K562 (cell line): ENCODE data around the gene SHISA5. TPM values are rescaled to one million over a fixed set of nuclear protein-coding genes. Genes with fewer than 3 reads are reported as not detected.

Source experiments
- ATAC-seq: fragments of 200-7000 bp; cut with Tn5 transposase; 3 replicates; pipeline ENCODE4 v1.9.1; 2020; ENCODE audit warnings: moderate library complexity
- BruUV-seq: library from RNA; stranded (reverse); fragments of 400-500 nt; replicated peaks from 2 replicates; lab custom pipeline; 2021; lab: Mats Ljungman, UMichigan
- CTCF ChIA-PET: fragments of 300-600 bp; formaldehyde crosslinking; extraction: SDS; loops from one replicate; lab custom pipeline; 2021; ENCODE audit warnings: low intra/inter-chr PET ratio; lab: Yijun Ruan, JAX
- POLR2A ChIA-PET: fragments of 300-600, 350-650 bp; sonication (Branson Sonifier 250); formaldehyde crosslinking; extraction: SDS; loops from one replicate; lab custom pipeline; 2021; ENCODE audit warnings: antibody characterized with exemption, inconsistent platforms; lab: Yijun Ruan, JAX
- DNase-seq, 4 experiments: peaks; one replicate each; pipeline versions ENCODE4 v3.0.0 to v3.0.0-alpha.2; 2011 to 2018; ENCODE audit warnings: low spot score in 3 of 4, mixed read lengths in 3 of 4; ENCODE audit errors: extremely low read depth in 1 of 4
- FAIRE-seq: peaks from 2 replicates; lab custom pipeline; 2011; peaks lifted over from hg19 to GRCh38; lab: Jason Lieb, UNC
- H2AFZ ChIP-seq: 2 replicates; pipeline ENCODE4 v1.6.0; 2011; ENCODE audit warnings: low read depth, low read length, control low read depth, inconsistent platforms
- H3K27ac ChIP-seq: fragments of 200-600 bp; 3 replicates; pipeline ENCODE4 v1.8.0; 2011; ENCODE audit warnings: low read depth, mild to moderate bottlenecking, control low read depth, inconsistent platforms, low read length, moderate library complexity, mixed read lengths; ENCODE audit errors: extremely low read depth
- H3K27me3 ChIP-seq, 2 experiments: fragments of 300-600 bp in 1 of 2; 2 replicates in 1 of 2; 3 replicates in 1 of 2; pipeline versions ENCODE4 v1.6.0 to v1.8.0; 2011; ENCODE audit warnings: inconsistent platforms in 2 of 2, low read length in 2 of 2, mild to moderate bottlenecking in 1 of 2, mixed read lengths in 1 of 2, moderate library complexity in 1 of 2; ENCODE audit not compliant: control insufficient read depth in 2 of 2, insufficient read depth in 2 of 2
- H3K36me3 ChIP-seq: fragments of 300-600 bp; 3 replicates; pipeline ENCODE4 v1.8.0; 2011; ENCODE audit warnings: mild to moderate bottlenecking, low read length, inconsistent platforms; ENCODE audit not compliant: control insufficient read depth, insufficient read depth
- H3K4me1 ChIP-seq, 2 experiments: fragments of 200-600 bp in 1 of 2; replicated peaks in 1 of 2; 2 replicates in 1 of 2; 3 replicates in 1 of 2; pipeline versions ENCODE4 v1.5.1 to v1.8.0; 2011; ENCODE audit warnings: inconsistent platforms in 2 of 2, low read length in 2 of 2, mild to moderate bottlenecking in 1 of 2, mixed read lengths in 1 of 2, moderate library complexity in 1 of 2; ENCODE audit not compliant: control insufficient read depth in 2 of 2, insufficient read depth in 2 of 2
- H3K4me2 ChIP-seq: 2 replicates; pipeline ENCODE4 v1.6.1; 2011; ENCODE audit warnings: low read length, control low read depth, inconsistent platforms, mixed read lengths; ENCODE audit not compliant: insufficient read depth
- H3K4me3 ChIP-seq: fragments of 200-600 bp; sonication (generic), shearing (Covaris generic); 2 replicates; pipeline ENCODE4 v1.5.1; 2016; ENCODE audit warnings: control low read depth, inconsistent platforms
- H3K79me2 ChIP-seq: fragments of 200-600 bp; 3 replicates; pipeline ENCODE4 v1.8.0; 2011; ENCODE audit warnings: low read length, inconsistent platforms; ENCODE audit not compliant: control insufficient read depth, insufficient read depth
- H3K9ac ChIP-seq, 2 experiments: 2 replicates each; pipeline versions ENCODE4 v1.6.0 to v1.6.1; 2011; ENCODE audit warnings: low read depth in 2 of 2, low read length in 2 of 2, control low read depth in 1 of 2, inconsistent platforms in 1 of 2, mild to moderate bottlenecking in 1 of 2, mixed read lengths in 1 of 2; ENCODE audit not compliant: insufficient read depth in 1 of 2
- H3K9me1 ChIP-seq: one replicate; pipeline ENCODE4 v1.6.0; 2011; ENCODE audit warnings: inconsistent platforms, mild to moderate bottlenecking, low read length, moderate library complexity; ENCODE audit not compliant: control insufficient read depth, insufficient read depth
- H3K9me3 ChIP-seq: replicated peaks from 2 replicates; pipeline ENCODE4 v1.5.1; 2011; ENCODE audit warnings: low read depth, low read length, inconsistent platforms; ENCODE audit not compliant: control insufficient read depth, insufficient read depth
- H4K20me1 ChIP-seq: replicated peaks from 2 replicates; pipeline ENCODE4 v1.6.1; 2011; ENCODE audit warnings: low read length, inconsistent platforms, mixed read lengths; ENCODE audit not compliant: control insufficient read depth, insufficient read depth
- MAFK ChIP-seq: IDR thresholded peaks from 2 replicates; pipeline ENCODE4 v1.6.1; 2011; ENCODE audit warnings: low read length, improper control_type of control experiment
- NELFE ChIP-seq: IDR thresholded peaks from 2 replicates; pipeline ENCODE4 v1.6.1; 2011; ENCODE audit warnings: mild to moderate bottlenecking; ENCODE audit not compliant: insufficient read depth, insufficient read length
- NONO ChIP-seq, 2 experiments: fragments of 200-400 bp in 1 of 2; fragments of 450-650 bp in 1 of 2; formaldehyde crosslinking in 1 of 2; IDR thresholded peaks; 2 replicates each; pipeline ENCODE4 v1.6.1; 2017; ENCODE audit warnings: low read depth in 2 of 2, mild to moderate bottlenecking in 2 of 2, moderate library complexity in 2 of 2, low read length in 1 of 2
- SNIP1 ChIP-seq: fragments of 450-650 bp; IDR thresholded peaks from 2 replicates; pipeline ENCODE4 v1.7.1; 2017; ENCODE audit warnings: low read depth, mild to moderate bottlenecking
- ZBTB8A ChIP-seq: fragments of 450-650 bp; IDR thresholded peaks from 2 replicates; pipeline ENCODE4 v1.6.1; 2018; ENCODE audit warnings: mild to moderate bottlenecking, moderate library complexity; ENCODE audit not compliant: partially characterized antibody
- ZC3H11A ChIP-seq: IDR thresholded peaks from 2 replicates; pipeline ENCODE4 v1.6.1; 2012; ENCODE audit warnings: low read depth, low read length, improper control_type of control experiment
- ZFX ChIP-seq: sonication (generic); formaldehyde crosslinking; IDR thresholded peaks from 2 replicates; pipeline ENCODE4 v1.8.0; 2022; ENCODE audit warnings: mild to moderate bottlenecking, missing genetic modification reagents, moderate library complexity
- ZNF146 ChIP-seq: IDR thresholded peaks from one replicate; pipeline ENCODE4 v1.6.1; 2018; ENCODE audit warnings: missing compliant biosample characterization; ENCODE audit not compliant: unreplicated experiment
- ZNF165 ChIP-seq: fragments of 250-450 bp; sonication (Bioruptor Pico); IDR thresholded peaks from 2 replicates; pipeline ENCODE4 v1.4.0; 2020; ENCODE audit warnings: borderline replicate concordance
- ZNF224 ChIP-seq: sonication (generic); formaldehyde crosslinking; IDR thresholded peaks from 2 replicates; pipeline ENCODE4 v1.8.0; 2022; ENCODE audit warnings: mild to moderate bottlenecking, missing genetic modification reagents
- ZNF263 ChIP-seq: sonication (generic); formaldehyde crosslinking; IDR thresholded peaks from 2 replicates; pipeline ENCODE4 v1.8.0; 2022; ENCODE audit warnings: mild to moderate bottlenecking, missing genetic modification reagents, borderline replicate concordance
- ZNF316 ChIP-seq: fragments of 450-650 bp; IDR thresholded peaks from 2 replicates; pipeline ENCODE4 v1.6.1; 2016
- ZNF551 ChIP-seq: fragments of 250-450 bp; sonication (Bioruptor Pico); IDR thresholded peaks from 2 replicates; pipeline ENCODE4 v1.5.0; 2021; ENCODE audit warnings: mild to moderate bottlenecking, moderate library complexity
- WGBS: fragments of 100-300 bp; shearing (Covaris generic); methylation state at CpG from one replicate; pipeline ENCODE4 v1.1.6; 2016; ENCODE audit warnings: low coverage, mixed read lengths; ENCODE audit not compliant: insufficient coverage; ENCODE audit errors: missing lambda C conversion rate; 5-methylcytosine and 5-hydroxymethylcytosine counted together
- in situ Hi-C: fragments of 300-500 bp; cut with MboI; formaldehyde crosslinking; loops from 4 replicates; pipeline ENCODE4 v1.15.0; 2018; ENCODE audit warnings: inconsistent platforms, mixed read lengths
- intact Hi-C: fragments of 100-400 bp; cut with micrococcal nuclease; formaldehyde crosslinking; loops from 2 replicates; pipeline ENCODE4 v1.14.2; 2022
- polyA plus RNA-seq, 8 experiments: library from polyadenylated mRNA; depleted of rRNA in 4 of 8; stranded (reverse) in 5 of 8; unstranded in 3 of 8; fragments of >200 nt; fragmentation: Nextera tagmentation in 2 of 8; fragmentation: Illumina TruSeq in 1 of 8; extraction: Ambion mirVana in 2 of 8; extraction: Trizol in 1 of 8; gene quantifications; 2 replicates each; pipeline versions ENCODE4 v1.2.1 to v1.2.3, GENCODE V29; 2011 to 2014; ENCODE audit warnings: inconsistent platforms in 1 of 8, missing spikeins in 1 of 8
- total RNA-seq, 7 experiments: library from RNA; depleted of rRNA in 6 of 7; stranded (reverse); fragments of >200 nt in 6 of 7; fragmentation: Illumina TruSeq in 2 of 7; extraction: Trizol in 2 of 7; gene quantifications; 2 replicates each; pipeline versions ENCODE4 v1.2.1 to v1.2.3, GENCODE V29; 2011 to 2021; ENCODE audit warnings: low replicate concordance in 1 of 7
- TF ChIP-seq, protein P1 (sequence below): sonication (generic); formaldehyde crosslinking; IDR thresholded peaks from 2 replicates; pipeline ENCODE4 v1.8.0; 2022; ENCODE audit warnings: mild to moderate bottlenecking, low read depth, missing genetic modification reagents
- TF ChIP-seq, protein P2 (sequence below): fragments of 450-650 bp; conservative IDR thresholded peaks from 2 replicates; pipeline ENCODE4 v1.6.1; 2016; ENCODE audit warnings: missing genetic modification characterization, low read depth, mild to moderate bottlenecking, missing compliant biosample characterization, moderate library complexity
- TF ChIP-seq, protein P3 (sequence below): fragments of 450-650 bp; IDR thresholded peaks from 2 replicates; pipeline ENCODE4 v1.6.1; 2016; ENCODE audit warnings: low read depth, mild to moderate bottlenecking, moderate library complexity
- TF ChIP-seq, protein P4 (sequence below), 2 experiments: fragments of 450-650 bp; IDR thresholded peaks; 2 replicates each; pipeline ENCODE4 v1.6.1; 2016

Gene SHISA5
- total and polyA plus RNA-seq, 9 of the 15 experiments (the other 6 are each of a cell fraction or from before 2014, with no cell fraction given): 8.4 to 85.8 (median 56.1) TPM

DNA sequence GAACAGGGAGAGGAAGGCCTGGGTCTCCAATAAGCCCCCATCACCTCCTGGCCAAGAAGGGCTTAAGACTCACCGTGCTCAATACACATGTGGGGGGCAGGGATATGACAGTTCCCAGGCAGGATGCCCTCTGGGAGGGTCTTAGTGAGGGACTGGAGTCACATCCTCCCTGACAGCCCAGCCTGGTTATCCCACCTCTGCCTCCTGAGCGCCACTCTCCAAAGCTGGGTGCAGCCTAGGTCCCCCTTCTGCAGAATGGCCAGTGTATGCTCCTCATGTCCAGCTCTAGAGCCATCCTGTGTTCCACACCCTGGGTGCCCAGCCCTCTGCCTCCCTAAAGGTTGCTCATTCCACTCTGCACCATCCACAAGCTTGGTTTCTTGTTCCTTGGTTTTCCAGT, 1.2 kb upstream of the SHISA5 start:
- ChIA-PET CTCF (no interaction called here), POLR2A (interaction anchor here (0.6 kb wide), 1 partner anchor 15 kb away, joined by 4 read pairs; no protein-coding TSS in a partner anchor)
- H4K20me1 ChIP-seq: no peaks in the 10 kb centered on the region
- in situ Hi-C loops: no loop called here
- ATAC-seq (no peak), FAIRE-seq (no peak), DNase-seq (no peak)
- H2AFZ ChIP-seq: no peak overlapping the region
- H3K9me1 ChIP-seq: no peaks in the 10 kb centered on the region
- H3K4me1 ChIP-seq: peaks cover 6 to 35% of the 10 kb centered on the region in 2 experiments; a peak in 4 of 5 replicates
- WGBS: 48% methylated on average over 2 of the region's 2 CpGs
- H3K27ac ChIP-seq: no peak overlapping the region
- H3K4me2 ChIP-seq: no peak overlapping the region
- H3K9me3 ChIP-seq: no peaks in the 10 kb centered on the region
- BruUV-seq: no TSS peak
- no peak overlapping the region for H3K4me3 ChIP-seq
- intact Hi-C loops: loop anchor here (10.0 kb wide), 1 partner anchor 100 kb away; no protein-coding TSS in a partner anchor
- H3K27me3 ChIP-seq: no peaks in the 10 kb centered on the region
- H3K36me3 ChIP-seq: no peaks in the 10 kb centered on the region
- no peaks in the 10 kb centered on the region for H3K79me2 ChIP-seq
- no peak for TF ChIP-seq ZNF316
- TF ChIP-seq, protein P1, sequence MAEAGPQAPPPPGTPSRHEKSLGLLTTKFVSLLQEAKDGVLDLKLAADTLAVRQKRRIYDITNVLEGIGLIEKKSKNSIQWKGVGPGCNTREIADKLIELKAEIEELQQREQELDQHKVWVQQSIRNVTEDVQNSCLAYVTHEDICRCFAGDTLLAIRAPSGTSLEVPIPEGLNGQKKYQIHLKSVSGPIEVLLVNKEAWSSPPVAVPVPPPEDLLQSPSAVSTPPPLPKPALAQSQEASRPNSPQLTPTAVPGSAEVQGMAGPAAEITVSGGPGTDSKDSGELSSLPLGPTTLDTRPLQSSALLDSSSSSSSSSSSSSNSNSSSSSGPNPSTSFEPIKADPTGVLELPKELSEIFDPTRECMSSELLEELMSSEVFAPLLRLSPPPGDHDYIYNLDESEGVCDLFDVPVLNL: no peak
- TF ChIP-seq ZNF263 (CRISPR knock-in tag): no peak
- no peak for TF ChIP-seq NONO (IDR thresholded peaks at IDR 0.05; ENCODE audit: low read depth in 2 of 2, low read length in 1 of 2)
- TF ChIP-seq, protein P2, sequence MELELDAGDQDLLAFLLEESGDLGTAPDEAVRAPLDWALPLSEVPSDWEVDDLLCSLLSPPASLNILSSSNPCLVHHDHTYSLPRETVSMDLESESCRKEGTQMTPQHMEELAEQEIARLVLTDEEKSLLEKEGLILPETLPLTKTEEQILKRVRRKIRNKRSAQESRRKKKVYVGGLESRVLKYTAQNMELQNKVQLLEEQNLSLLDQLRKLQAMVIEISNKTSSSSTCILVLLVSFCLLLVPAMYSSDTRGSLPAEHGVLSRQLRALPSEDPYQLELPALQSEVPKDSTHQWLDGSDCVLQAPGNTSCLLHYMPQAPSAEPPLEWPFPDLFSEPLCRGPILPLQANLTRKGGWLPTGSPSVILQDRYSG (tag): no peak
- TF ChIP-seq MAFK: no peak
- TF ChIP-seq, protein P3, sequence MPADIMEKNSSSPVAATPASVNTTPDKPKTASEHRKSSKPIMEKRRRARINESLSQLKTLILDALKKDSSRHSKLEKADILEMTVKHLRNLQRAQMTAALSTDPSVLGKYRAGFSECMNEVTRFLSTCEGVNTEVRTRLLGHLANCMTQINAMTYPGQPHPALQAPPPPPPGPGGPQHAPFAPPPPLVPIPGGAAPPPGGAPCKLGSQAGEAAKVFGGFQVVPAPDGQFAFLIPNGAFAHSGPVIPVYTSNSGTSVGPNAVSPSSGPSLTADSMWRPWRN: no peak
- TF ChIP-seq ZNF165 (CRISPR knock-in tag): no peak
- no peak for TF ChIP-seq ZC3H11A
- TF ChIP-seq ZNF224 (CRISPR knock-in tag): no peak
- no peak for TF ChIP-seq ZNF551
- TF ChIP-seq NELFE: no peak
- TF ChIP-seq SNIP1: no peak
- TF ChIP-seq ZBTB8A: no peak
- TF ChIP-seq ZNF146 (CRISPR knock-in tag): no peak
- TF ChIP-seq ZFX: no peak
- TF ChIP-seq, protein P4, sequence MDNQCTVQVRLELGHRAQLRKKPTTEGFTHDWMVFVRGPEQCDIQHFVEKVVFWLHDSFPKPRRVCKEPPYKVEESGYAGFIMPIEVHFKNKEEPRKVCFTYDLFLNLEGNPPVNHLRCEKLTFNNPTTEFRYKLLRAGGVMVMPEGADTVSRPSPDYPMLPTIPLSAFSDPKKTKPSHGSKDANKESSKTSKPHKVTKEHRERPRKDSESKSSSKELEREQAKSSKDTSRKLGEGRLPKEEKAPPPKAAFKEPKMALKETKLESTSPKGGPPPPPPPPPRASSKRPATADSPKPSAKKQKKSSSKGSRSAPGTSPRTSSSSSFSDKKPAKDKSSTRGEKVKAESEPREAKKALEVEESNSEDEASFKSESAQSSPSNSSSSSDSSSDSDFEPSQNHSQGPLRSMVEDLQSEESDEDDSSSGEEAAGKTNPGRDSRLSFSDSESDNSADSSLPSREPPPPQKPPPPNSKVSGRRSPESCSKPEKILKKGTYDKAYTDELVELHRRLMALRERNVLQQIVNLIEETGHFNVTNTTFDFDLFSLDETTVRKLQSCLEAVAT (IDR thresholded peaks at IDR 0.05): no peak
- no peak overlapping the region for H3K9ac ChIP-seq
